ENCODE results near the gene F12.

The F12 gene

GRCh38 chr5:177383181-177383580 lies 26.2 kb downstream of the F12 start:
- no peak for TF ChIP-seq CTCF (IDR thresholded peaks at IDR 0.05; ENCODE audit: control extremely low read depth, extremely low read depth, low read depth, missing control alignments)
- ChIA-PET POLR2A (interaction anchor here (1.1 kb wide), 1 partner anchor 72 kb away, joined by 3 read pairs; no protein-coding TSS in a partner anchor), CTCF (interaction anchor here (0.8 to 35.5 kb wide), 7 partner anchors 2 to 73 kb away, joined by 3 to 734 read pairs (median 6); partner anchors contain the start of genes LMAN2, RGS14 and SLC34A1)
- no peak for DNase-seq (ENCODE audit: extremely low spot score)

GRCh38 chr5:177382423-177383029 lies 26.8 kb downstream of the F12 start:
- POLR2A ChIA-PET, result no interaction called here
- no peak for DNase-seq (ENCODE audit: extremely low spot score)

GRCh38 chr5:177380805-177381126 lies 28.6 kb downstream of the F12 start:
- TF ChIP-seq CTCF (IDR thresholded peaks at IDR 0.05; ENCODE audit: control extremely low read depth, extremely low read depth, low read depth, missing control alignments), result no peak
- CTCF ChIA-PET, result interaction anchor here (1.0 to 35.5 kb wide), 4 partner anchors 0 to 76 kb away, joined by 3 to 734 read pairs (median 370); partner anchors contain the start of genes LMAN2, RGS14 and SLC34A1
- no peak for DNase-seq (ENCODE audit: extremely low spot score)
- POLR2A ChIA-PET, result no interaction called here

More at GRCh38 chr5:177382423-177383029, 26.8 kb downstream of the F12 start:
- CTCF ChIA-PET, result interaction anchor here (0.8 to 35.5 kb wide), 7 partner anchors 2 to 73 kb away, joined by 3 to 734 read pairs (median 6); partner anchors contain the start of genes LMAN2, RGS14 and SLC34A1
- TF ChIP-seq CTCF (IDR thresholded peaks at IDR 0.05; ENCODE audit: control extremely low read depth, extremely low read depth, low read depth, missing control alignments), result peak; percentile 25

GRCh38 chr5:177378884-177379883 lies 30.2 kb downstream of the F12 start:
- CTCF ChIA-PET, result interaction anchor here (0.9 to 35.5 kb wide), 11 partner anchors 2 to 269 kb away, joined by 3 to 734 read pairs (median 6); partner anchors contain the start of genes LMAN2, RGS14 and SLC34A1
- POLR2A ChIA-PET, result interaction anchor here (0.6 to 1.4 kb wide), 4 partner anchors 11 to 271 kb away, joined by 3 to 6 read pairs (median 4); no protein-coding TSS in a partner anchor
- DNase-seq (ENCODE audit: extremely low spot score), result peak; percentile 64
- no peak for TF ChIP-seq CTCF (IDR thresholded peaks at IDR 0.05; ENCODE audit: control extremely low read depth, extremely low read depth, low read depth, missing control alignments)

- CTCF ChIA-PET, result interaction anchor here (0.8 to 35.5 kb wide), 13 partner anchors 3 to 268 kb away, joined by 3 to 734 read pairs (median 5); partner anchors contain the start of genes LMAN2, RGS14 and SLC34A1
- TF ChIP-seq CTCF (IDR thresholded peaks at IDR 0.05; ENCODE audit: control extremely low read depth, extremely low read depth, low read depth, missing control alignments), result no peak
- POLR2A ChIA-PET, result interaction anchor here (0.6 to 1.4 kb wide), 3 partner anchors 14 to 269 kb away, joined by 3 to 4 read pairs (median 3); no protein-coding TSS in a partner anchor
- no peak for DNase-seq (ENCODE audit: extremely low spot score)
These were observed 31.2 kb downstream of the F12 start for GRCh38 chr5:177377851-177378776.

Measured in GM10248 (cell line).